Measurements from ENCODE around the gene STAT2.

- TF ChIP-seq EZH2 (IDR thresholded peaks at IDR 0.05; ENCODE audit: borderline replicate concordance, low read depth, low read length, severe bottlenecking), result no peak
- TF ChIP-seq, protein P1, sequence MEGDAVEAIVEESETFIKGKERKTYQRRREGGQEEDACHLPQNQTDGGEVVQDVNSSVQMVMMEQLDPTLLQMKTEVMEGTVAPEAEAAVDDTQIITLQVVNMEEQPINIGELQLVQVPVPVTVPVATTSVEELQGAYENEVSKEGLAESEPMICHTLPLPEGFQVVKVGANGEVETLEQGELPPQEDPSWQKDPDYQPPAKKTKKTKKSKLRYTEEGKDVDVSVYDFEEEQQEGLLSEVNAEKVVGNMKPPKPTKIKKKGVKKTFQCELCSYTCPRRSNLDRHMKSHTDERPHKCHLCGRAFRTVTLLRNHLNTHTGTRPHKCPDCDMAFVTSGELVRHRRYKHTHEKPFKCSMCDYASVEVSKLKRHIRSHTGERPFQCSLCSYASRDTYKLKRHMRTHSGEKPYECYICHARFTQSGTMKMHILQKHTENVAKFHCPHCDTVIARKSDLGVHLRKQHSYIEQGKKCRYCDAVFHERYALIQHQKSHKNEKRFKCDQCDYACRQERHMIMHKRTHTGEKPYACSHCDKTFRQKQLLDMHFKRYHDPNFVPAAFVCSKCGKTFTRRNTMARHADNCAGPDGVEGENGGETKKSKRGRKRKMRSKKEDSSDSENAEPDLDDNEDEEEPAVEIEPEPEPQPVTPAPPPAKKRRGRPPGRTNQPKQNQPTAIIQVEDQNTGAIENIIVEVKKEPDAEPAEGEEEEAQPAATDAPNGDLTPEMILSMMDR (IDR thresholded peaks at IDR 0.05; ENCODE audit: borderline replicate concordance, extremely low read depth, low read length, poor library complexity, severe bottlenecking), result no peak
Measured at GRCh38 chr12:56375598-56376434, 15.9 kb upstream of the STAT2 start.

All from DND-41 (cell line).